Uterus (tissue), 4 donors: ENCODE results near the gene FOXN3. TPM values are rescaled to one million over a fixed set of nuclear protein-coding genes. Genes with fewer than 3 reads are reported as not detected.

ENCODE experiments used
- DNase-seq, 2 donors: peaks; one replicate each; pipeline ENCODE4 v3.0.0-alpha.2; 2019 to 2020
- H3K27ac ChIP-seq, 2 donors: fragments of 200-600 bp; sonication (generic); 1 replicate in 1 of 2; 2 replicates in 1 of 2; pipeline ENCODE4 v1.5.1; 2016 to 2018
- H3K27me3 ChIP-seq, 2 donors: fragments of 200-600 bp; sonication (generic); one replicate each; pipeline ENCODE4 v1.5.1; 2018 to 2019; ENCODE audit warnings: control low read depth in 1 of 2
- H3K36me3 ChIP-seq, 2 donors: fragments of 200-600 bp; sonication (generic); one replicate each; pipeline ENCODE4 v1.5.1; 2019; ENCODE audit warnings: control low read depth in 1 of 2
- H3K4me1 ChIP-seq, 2 donors: fragments of 200-600 bp; sonication (generic); one replicate each; pipeline ENCODE4 v1.5.1; 2018 to 2019; ENCODE audit warnings: control low read depth in 1 of 2
- H3K4me3 ChIP-seq, 2 donors: fragments of 200-600 bp; sonication (generic); 1 replicate in 1 of 2; 2 replicates in 1 of 2; pipeline ENCODE4 v1.5.1; 2018 to 2019; ENCODE audit warnings: mild to moderate bottlenecking in 1 of 2
- H3K9me3 ChIP-seq, 2 donors: fragments of 200-600 bp; sonication (generic); one replicate each; pipeline ENCODE4 v1.5.1; 2019; ENCODE audit warnings: control low read depth in 1 of 2
- CTCF ChIP-seq, 4 experiments: fragments of 200-600 bp in 2 of 4; fragments of 450-650 bp in 2 of 4; sonication (generic) in 2 of 4; IDR thresholded peaks; one replicate each; pipeline ENCODE4 v1.5.1; 2016 to 2019; ENCODE audit warnings: antibody characterized with exemption in 4 of 4, mild to moderate bottlenecking in 2 of 4, moderate library complexity in 1 of 4
- POLR2A ChIP-seq, 2 donors: fragments of 450-650 bp; IDR thresholded peaks; one replicate each; pipeline ENCODE4 v1.6.1; 2016; ENCODE audit warnings: antibody characterized with exemption in 2 of 2, mild to moderate bottlenecking in 1 of 2, moderate library complexity in 1 of 2
- intact Hi-C: fragments of 100-400 bp; cut with DNase I; formaldehyde crosslinking; loops from one replicate; pipeline ENCODE4 v1.15.1; 2023; ENCODE audit warnings: low total_unique reads
- total RNA-seq, 4 donors: library from RNA; depleted of rRNA in 3 of 4; stranded (reverse); fragments of >200 nt in 3 of 4; gene quantifications; one replicate each; pipeline versions ENCODE4 v1.1.0 to v1.2.4, GENCODE V29; 2014 to 2023
- donor health status: DM: yes; HTN: yes; CAD: no.

The FOXN3 gene
- total RNA-seq, 4 donors from 2014 or later, result 37.7 to 103 (median 74.9) TPM

- no peak for TF ChIP-seq POLR2A (IDR thresholded peaks at IDR 0.05)
- no peak for TF ChIP-seq CTCF (IDR thresholded peaks at IDR 0.05)
- intact Hi-C loops, result loop anchor here (10.0 kb wide), 1 partner anchor 179 kb away; no protein-coding TSS in a partner anchor
- H3K4me1 ChIP-seq, result no peaks in the 10 kb centered on the region
- H3K36me3 ChIP-seq, result no peaks in the 10 kb centered on the region
- no peak for DNase-seq
- no peak overlapping the region for H3K27ac ChIP-seq
- H3K9me3 ChIP-seq, result no peaks in the 10 kb centered on the region
- H3K27me3 ChIP-seq, result no peaks in the 10 kb centered on the region
- no peak overlapping the region for H3K4me3 ChIP-seq
These were observed 18.5 kb upstream of the FOXN3 start for GRCh38 chr14:89435492-89435891.

GRCh38 chr14:89432226-89432625 lies 15.2 kb upstream of the FOXN3 start:
- TF ChIP-seq CTCF (IDR thresholded peaks at IDR 0.05) (no peak), POLR2A (IDR thresholded peaks at IDR 0.05) (no peak)
- H3K36me3 ChIP-seq, result no peaks in the 10 kb centered on the region
- no peaks in the 10 kb centered on the region for H3K27me3 ChIP-seq
- peaks cover 5 to 11% of the 10 kb centered on the region in 2 donors for H3K4me1 ChIP-seq
- no peak overlapping the region for H3K4me3 ChIP-seq
- no peak overlapping the region for H3K27ac ChIP-seq
- intact Hi-C loops, result loop anchor here (10.0 kb wide), 1 partner anchor 183 kb away; no protein-coding TSS in a partner anchor
- no peak for DNase-seq
- H3K9me3 ChIP-seq, result no peaks in the 10 kb centered on the region

GRCh38 chr14:89430391-89431236 lies 13.6 kb upstream of the FOXN3 start:
- TF ChIP-seq POLR2A (IDR thresholded peaks at IDR 0.05), result no peak
- no peak for TF ChIP-seq CTCF (IDR thresholded peaks at IDR 0.05)
- Histone ChIP-seq H3K9me3 (no peaks in the 10 kb centered on the region), H3K36me3 (no peaks in the 10 kb centered on the region), H3K4me3 (peak overlapping the region; percentile 2 to 17), H3K4me1 (peaks cover 5 to 11% of the 10 kb centered on the region in 2 donors), H3K27me3 (no peaks in the 10 kb centered on the region), H3K27ac (peak overlapping the region; percentile 48 to 72)
- DNase-seq, result no peak
- intact Hi-C loops, result loop anchor here (10.0 kb wide), 1 partner anchor 184 kb away; no protein-coding TSS in a partner anchor

GRCh38 chr14:89429199-89430181 lies 12.5 kb upstream of the FOXN3 start:
- H3K4me3 ChIP-seq, result peak overlapping the region; percentile 2 to 17

More at GRCh38 chr14:89429199-89430181, 12.5 kb upstream of the FOXN3 start:
- no peaks in the 10 kb centered on the region for H3K27me3 ChIP-seq
- peaks cover 5 to 11% of the 10 kb centered on the region in 2 donors for H3K4me1 ChIP-seq
- no peaks in the 10 kb centered on the region for H3K36me3 ChIP-seq
- peak in 1 of 2 donors; percentile 37 for DNase-seq
- no peaks in the 10 kb centered on the region for H3K9me3 ChIP-seq
- TF ChIP-seq CTCF (IDR thresholded peaks at IDR 0.05) (no peak), POLR2A (IDR thresholded peaks at IDR 0.05) (no peak)
- H3K27ac ChIP-seq, result peak overlapping the region; percentile 48 to 72
- intact Hi-C loops, result loop anchor here (10.0 kb wide), 2 partner anchors 185 to 245 kb away; no protein-coding TSS in a partner anchor
